ENCODE data around the gene TNFSF12. TPM values are rescaled to one million over a fixed set of nuclear protein-coding genes. Genes with fewer than 3 reads are reported as not detected.

Gene TNFSF12
- polyA plus RNA-seq, 1 donor (not counting 4 experiments of a cell fraction or from before 2014, with no cell fraction given) = 1.0 TPM

DNA sequence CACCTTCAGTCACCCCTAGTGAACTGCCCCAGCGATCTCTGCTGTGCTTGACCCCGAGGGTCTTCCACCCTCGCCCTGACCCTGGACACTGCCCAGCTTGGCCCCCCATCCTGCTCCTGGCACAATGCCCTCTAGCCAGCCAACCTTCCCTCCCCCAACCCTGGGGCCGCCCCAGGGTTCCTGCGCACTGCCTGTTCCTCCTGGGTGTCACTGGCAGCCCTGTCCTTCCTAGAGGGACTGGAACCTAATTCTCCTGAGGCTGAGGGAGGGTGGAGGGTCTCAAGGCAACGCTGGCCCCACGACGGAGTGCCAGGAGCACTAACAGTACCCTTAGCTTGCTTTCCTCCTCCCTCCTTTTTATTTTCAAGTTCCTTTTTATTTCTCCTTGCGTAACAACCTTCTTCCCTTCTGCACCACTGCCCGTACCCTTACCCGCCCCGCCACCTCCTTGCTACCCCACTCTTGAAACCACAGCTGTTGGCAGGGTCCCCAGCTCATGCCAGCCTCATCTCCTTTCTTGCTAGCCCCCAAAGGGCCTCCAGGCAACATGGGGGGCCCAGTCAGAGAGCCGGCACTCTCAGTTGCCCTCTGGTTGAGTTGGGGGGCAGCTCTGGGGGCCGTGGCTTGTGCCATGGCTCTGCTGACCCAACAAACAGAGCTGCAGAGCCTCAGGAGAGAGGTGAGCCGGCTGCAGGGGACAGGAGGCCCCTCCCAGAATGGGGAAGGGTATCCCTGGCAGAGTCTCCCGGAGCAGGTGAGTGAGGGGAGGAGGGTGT lies 9.9 kb downstream of the TNFSF12 start, which contains the start of gene TNFSF13:
TNFSF13 (plus strand) TSS at position 207 of the 776 bp plus-strand sequence; CDS start at position 497, 290 bp downstream.
- Histone ChIP-seq H3K79me2 (ENCODE audit: control insufficient read depth, insufficient read depth, low read length) (peaks cover 19% of the 10 kb centered on the region), H3K9me3 (ENCODE audit: control insufficient read depth, low read depth, low read length) (no peaks in the 10 kb centered on the region), H4K20me1 (ENCODE audit: control insufficient read depth, extremely low read depth, insufficient read depth, low read length) (no peaks in the 10 kb centered on the region), H3K9me1 (ENCODE audit: control insufficient read depth, extremely low read depth, insufficient read depth, low read length) (no peaks in the 10 kb centered on the region), H3K9ac (ENCODE audit: control insufficient read depth, extremely low read depth, insufficient read depth, low read length) (peak within 1 kb of the TSS; percentile 75), H3K4me3 (ENCODE audit: control insufficient read depth in 2 of 3, extremely low read depth in 1 of 3, insufficient read depth in 2 of 3, low read depth in 1 of 3, low read length in 3 of 3) (peak within 1 kb of the TSS; percentile 12 to 50 (median 29)), H3K27me3 (ENCODE audit: control insufficient read depth, extremely low read depth, insufficient read depth, low read length) (no peaks in the 10 kb centered on the region), H3K27ac (ENCODE audit: control insufficient read depth, insufficient read depth, low read length) (peak within 1 kb of the TSS; percentile 49), H2AFZ (ENCODE audit: control insufficient read depth, low read length) (peak within 1 kb of the TSS; percentile 87), H3K36me3 (ENCODE audit: control insufficient read depth in 2 of 2, extremely low read depth in 1 of 2, insufficient read depth in 2 of 2, low read length in 2 of 2) (no peaks in the 10 kb centered on the region), H3K4me2 (ENCODE audit: control insufficient read depth, extremely low read depth, insufficient read depth, low read depth, low read length) (peak within 1 kb of the TSS; percentile 84), H3K4me1 (ENCODE audit: control insufficient read depth, extremely low read depth, insufficient read depth, low read length) (peaks cover 39% of the 10 kb centered on the region)
- DNase-seq (ENCODE audit: low read depth, low spot score) = no peak
- TF ChIP-seq EZH2 (IDR thresholded peaks at IDR 0.05; ENCODE audit: low read length) = no peak
- TF ChIP-seq, protein P1, sequence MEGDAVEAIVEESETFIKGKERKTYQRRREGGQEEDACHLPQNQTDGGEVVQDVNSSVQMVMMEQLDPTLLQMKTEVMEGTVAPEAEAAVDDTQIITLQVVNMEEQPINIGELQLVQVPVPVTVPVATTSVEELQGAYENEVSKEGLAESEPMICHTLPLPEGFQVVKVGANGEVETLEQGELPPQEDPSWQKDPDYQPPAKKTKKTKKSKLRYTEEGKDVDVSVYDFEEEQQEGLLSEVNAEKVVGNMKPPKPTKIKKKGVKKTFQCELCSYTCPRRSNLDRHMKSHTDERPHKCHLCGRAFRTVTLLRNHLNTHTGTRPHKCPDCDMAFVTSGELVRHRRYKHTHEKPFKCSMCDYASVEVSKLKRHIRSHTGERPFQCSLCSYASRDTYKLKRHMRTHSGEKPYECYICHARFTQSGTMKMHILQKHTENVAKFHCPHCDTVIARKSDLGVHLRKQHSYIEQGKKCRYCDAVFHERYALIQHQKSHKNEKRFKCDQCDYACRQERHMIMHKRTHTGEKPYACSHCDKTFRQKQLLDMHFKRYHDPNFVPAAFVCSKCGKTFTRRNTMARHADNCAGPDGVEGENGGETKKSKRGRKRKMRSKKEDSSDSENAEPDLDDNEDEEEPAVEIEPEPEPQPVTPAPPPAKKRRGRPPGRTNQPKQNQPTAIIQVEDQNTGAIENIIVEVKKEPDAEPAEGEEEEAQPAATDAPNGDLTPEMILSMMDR (optimal IDR thresholded peaks at IDR 0.05 in 1 of 3, IDR thresholded peaks at IDR 0.05 in 1 of 3, conservative IDR thresholded peaks at IDR 0.05 in 1 of 3; ENCODE audit: extremely low read depth in 1 of 3, insufficient read depth in 2 of 3, low read length in 3 of 3) = no peak
- dilution Hi-C loops (cut with MboI; ENCODE audit: extremely low pct_ligation_motif_present, low sequenced_read_pairs) = no loop called here
- no peak for FAIRE-seq

DNA sequence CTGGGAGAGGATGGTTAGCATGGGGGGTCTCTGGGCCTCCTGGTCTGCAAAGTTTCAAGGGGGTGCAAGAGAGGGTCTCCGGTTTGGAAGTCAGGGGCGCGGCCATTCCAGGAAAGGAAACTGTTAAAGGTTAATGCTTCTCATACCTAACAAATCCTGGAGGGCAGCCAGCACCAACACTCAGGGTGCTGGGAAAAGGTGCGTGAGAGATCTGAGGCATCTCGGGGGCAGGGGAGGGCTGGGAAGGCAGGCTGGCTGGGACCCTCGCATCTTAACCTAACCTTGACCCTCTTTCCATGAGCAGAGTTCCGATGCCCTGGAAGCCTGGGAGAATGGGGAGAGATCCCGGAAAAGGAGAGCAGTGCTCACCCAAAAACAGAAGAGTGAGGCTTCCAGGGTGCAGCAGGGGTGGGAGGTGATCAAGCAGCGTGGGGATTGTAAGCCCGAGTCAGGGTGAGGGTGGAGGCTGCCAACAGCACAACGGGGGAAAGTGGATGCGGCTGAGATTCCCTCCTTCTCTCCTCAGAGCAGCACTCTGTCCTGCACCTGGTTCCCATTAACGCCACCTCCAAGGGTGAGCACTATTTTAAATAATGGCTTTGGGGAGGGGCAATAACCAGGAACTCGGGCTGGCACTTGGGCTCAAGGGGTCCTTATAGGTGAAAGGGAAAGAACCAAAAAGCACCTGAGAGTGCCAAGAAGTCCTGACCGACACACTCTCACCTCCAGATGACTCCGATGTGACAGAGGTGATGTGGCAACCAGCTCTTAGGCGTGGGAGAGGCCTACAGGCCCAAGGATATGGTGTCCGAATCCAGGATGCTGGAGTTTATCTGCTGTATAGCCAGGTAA lies 10.7 kb downstream of the TNFSF12 start:
- Histone ChIP-seq H3K4me3 (ENCODE audit: control insufficient read depth in 2 of 3, extremely low read depth in 1 of 3, insufficient read depth in 2 of 3, low read depth in 1 of 3, low read length in 3 of 3) (peak overlapping the region in 2 of 3 experiments; percentile 3 to 22), H3K9ac (ENCODE audit: control insufficient read depth, extremely low read depth, insufficient read depth, low read length) (peak overlapping the region; percentile 75), H3K4me1 (ENCODE audit: control insufficient read depth, extremely low read depth, insufficient read depth, low read length) (peaks cover 42% of the 10 kb centered on the region), H3K9me1 (ENCODE audit: control insufficient read depth, extremely low read depth, insufficient read depth, low read length) (no peaks in the 10 kb centered on the region), H3K4me2 (ENCODE audit: control insufficient read depth, extremely low read depth, insufficient read depth, low read depth, low read length) (peak overlapping the region; percentile 99), H3K27ac (ENCODE audit: control insufficient read depth, insufficient read depth, low read length) (peak overlapping the region; percentile 91), H3K79me2 (ENCODE audit: control insufficient read depth, insufficient read depth, low read length) (peaks cover 27% of the 10 kb centered on the region), H2AFZ (ENCODE audit: control insufficient read depth, low read length) (peak overlapping the region; percentile 33), H4K20me1 (ENCODE audit: control insufficient read depth, extremely low read depth, insufficient read depth, low read length) (no peaks in the 10 kb centered on the region), H3K36me3 (ENCODE audit: control insufficient read depth in 2 of 2, extremely low read depth in 1 of 2, insufficient read depth in 2 of 2, low read length in 2 of 2) (peaks cover under 1 to 8% of the 10 kb centered on the region in 2 experiments), H3K27me3 (ENCODE audit: control insufficient read depth, extremely low read depth, insufficient read depth, low read length) (no peaks in the 10 kb centered on the region), H3K9me3 (ENCODE audit: control insufficient read depth, low read depth, low read length) (no peaks in the 10 kb centered on the region)
- TF ChIP-seq EZH2 (IDR thresholded peaks at IDR 0.05; ENCODE audit: low read length) = no peak
- FAIRE-seq = peak; percentile 32
- dilution Hi-C loops (cut with MboI; ENCODE audit: extremely low pct_ligation_motif_present, low sequenced_read_pairs) = no loop called here
- no peak for DNase-seq (ENCODE audit: low read depth, low spot score)
